GM23248 (cell line): ENCODE results near the gene HIPK2.

Experiments used
- EZH2 ChIP-seq: fragments of 200-600 bp; sonication (generic); IDR thresholded peaks from 2 replicates; pipeline ENCODE4 v1.6.1; 2018; ENCODE audit warnings: antibody characterized with exemption, mild to moderate bottlenecking; ENCODE audit not compliant: insufficient read depth, poor library complexity, severe bottlenecking
- EZH2phosphoT487 ChIP-seq: fragments of 200-600 bp; sonication (generic); IDR thresholded peaks from 2 replicates; pipeline ENCODE4 v1.6.1; 2018; ENCODE audit warnings: antibody characterized with exemption, moderate library complexity, mild to moderate bottlenecking, low read depth; ENCODE audit not compliant: insufficient read depth

- no peak for TF ChIP-seq EZH2
- TF ChIP-seq EZH2phosphoT487, result no peak
Observed at GRCh38 chr7:139694389-139694676, 83.5 kb downstream of the HIPK2 start.
